ENCODE results near the gene PLEKHG4.

The PLEKHG4 gene

GRCh38 chr16:67264277-67264676, 15.1 kb upstream of the PLEKHG4 start:
- no peak for DNase-seq

DNA sequence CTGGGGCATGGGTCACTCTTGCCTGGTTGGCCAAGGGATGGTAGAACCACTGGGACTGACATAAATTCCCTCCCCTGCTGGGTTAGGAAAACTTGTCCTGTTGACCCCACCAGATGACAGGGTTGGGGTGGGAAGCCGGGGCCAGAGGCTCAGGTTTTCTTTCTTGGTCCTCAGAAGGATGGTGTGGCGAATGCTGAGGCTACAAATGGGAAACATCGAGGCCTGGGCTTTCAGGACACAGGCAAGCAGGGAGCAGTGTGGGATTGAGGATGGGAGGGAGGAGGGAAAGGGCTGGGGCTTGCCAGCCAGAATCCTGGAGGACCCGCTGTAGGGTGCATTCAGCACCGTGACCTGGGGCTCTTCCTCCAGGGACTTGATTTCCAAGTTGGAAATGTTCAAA, 14.5 kb upstream of the PLEKHG4 start:
- DNase-seq, result no peak

GRCh38 chr16:67265834-67266233, 13.5 kb upstream of the PLEKHG4 start:
- DNase-seq, result no peak

GRCh38 chr16:67268136-67268579, 11.2 kb upstream of the PLEKHG4 start:
- DNase-seq, result no peak

GRCh38 chr16:67269766-67270165, 9.6 kb upstream of the PLEKHG4 start:
- DNase-seq, result no peak

DNA sequence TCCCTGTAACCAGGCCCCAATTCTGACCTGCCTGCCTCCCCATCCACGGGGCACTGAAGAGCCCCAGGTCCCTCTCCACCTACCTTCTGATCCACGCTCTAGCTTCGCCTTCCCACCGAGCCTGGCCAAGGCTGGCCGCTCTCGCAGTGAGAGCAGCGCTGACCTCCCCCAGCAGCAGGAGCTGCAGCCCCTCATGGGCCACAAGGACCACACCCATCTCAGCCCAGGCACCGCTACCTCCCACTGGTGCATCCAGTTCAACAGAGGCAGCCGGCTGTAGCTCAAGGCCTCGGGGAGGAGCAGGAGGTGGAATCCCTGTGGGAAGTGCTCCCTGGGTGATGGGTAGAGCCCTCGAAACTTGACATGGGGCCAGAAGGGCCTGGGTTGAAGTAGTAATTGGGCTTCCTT, 8.4 kb upstream of the PLEKHG4 start:
- DNase-seq, result no peak

DNA sequence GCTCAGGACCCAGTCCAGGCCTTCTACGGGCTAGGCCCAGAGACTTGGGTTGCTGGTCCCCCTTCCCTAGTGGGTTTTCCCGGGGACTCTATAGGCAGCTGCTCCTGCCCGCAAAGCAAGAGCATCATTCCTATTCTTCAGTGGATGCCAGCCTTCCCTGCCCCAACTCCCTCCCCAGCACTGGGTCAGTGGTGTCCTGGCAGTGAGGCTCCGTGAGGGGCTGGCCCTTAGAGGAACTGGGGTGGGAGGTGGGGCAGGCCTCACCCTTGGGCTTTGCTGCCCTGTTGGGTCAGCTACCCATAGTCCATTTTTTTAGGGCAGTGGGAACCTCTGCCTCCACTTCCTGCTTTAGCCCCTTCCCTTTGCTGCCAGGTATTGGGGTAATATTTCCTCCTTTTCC, 7.9 kb upstream of the PLEKHG4 start:
- DNase-seq, result no peak

DNA sequence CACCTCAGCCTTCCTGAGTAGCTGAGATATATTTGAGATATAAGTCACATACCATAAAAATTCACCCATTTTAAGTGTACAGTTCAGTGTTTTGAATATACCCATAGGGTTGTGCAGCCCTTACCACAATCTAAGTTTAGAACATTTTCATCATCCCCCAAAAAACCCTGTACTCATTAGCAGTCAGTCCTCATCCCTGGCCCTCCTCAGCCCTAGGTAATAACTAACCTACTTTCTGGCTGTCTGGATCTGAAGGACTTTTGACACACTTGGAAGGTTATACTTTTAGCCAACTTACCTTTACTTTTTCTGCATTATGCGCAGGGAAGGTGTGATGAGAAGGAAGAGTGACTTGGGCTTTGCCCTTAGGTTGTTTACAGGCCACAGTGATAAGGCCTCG, 4.0 kb upstream of the PLEKHG4 start:
- DNase-seq, result no peak

DNA sequence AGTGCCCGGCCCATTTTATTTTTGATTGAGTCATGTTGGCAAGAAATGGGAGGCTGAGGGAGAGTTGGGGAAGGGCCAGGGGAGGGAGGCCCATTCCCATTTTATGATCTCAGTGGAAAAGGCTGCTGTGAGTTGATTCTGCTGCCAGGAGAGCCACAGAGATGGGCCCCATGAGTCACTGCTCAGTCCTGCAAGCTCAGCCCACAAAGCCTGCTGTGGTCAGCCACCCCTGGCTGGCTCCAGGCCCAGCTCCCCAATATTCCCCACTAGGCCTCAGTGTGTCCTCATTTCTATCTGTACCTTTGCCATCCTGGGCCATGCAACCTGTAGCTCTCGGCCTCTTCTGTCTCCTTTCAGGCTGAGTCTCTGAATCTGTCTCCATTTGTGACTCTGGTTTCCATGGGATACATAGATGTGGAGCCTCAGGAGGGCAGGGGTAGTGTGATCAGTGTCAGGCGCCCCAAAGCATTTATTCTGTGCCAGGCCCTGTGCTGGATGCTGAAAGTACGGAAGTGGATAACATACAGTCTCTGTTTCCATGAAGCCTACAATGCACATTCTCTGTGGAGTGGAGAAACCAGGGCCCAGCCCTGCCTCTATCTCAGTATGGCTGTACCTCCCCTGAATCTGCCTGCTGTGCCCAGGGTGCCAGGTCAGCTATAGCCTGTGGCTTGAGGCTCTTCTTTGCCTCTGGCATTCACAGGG, 1.9 kb upstream of the PLEKHG4 start:
- no peak for DNase-seq

DNA sequence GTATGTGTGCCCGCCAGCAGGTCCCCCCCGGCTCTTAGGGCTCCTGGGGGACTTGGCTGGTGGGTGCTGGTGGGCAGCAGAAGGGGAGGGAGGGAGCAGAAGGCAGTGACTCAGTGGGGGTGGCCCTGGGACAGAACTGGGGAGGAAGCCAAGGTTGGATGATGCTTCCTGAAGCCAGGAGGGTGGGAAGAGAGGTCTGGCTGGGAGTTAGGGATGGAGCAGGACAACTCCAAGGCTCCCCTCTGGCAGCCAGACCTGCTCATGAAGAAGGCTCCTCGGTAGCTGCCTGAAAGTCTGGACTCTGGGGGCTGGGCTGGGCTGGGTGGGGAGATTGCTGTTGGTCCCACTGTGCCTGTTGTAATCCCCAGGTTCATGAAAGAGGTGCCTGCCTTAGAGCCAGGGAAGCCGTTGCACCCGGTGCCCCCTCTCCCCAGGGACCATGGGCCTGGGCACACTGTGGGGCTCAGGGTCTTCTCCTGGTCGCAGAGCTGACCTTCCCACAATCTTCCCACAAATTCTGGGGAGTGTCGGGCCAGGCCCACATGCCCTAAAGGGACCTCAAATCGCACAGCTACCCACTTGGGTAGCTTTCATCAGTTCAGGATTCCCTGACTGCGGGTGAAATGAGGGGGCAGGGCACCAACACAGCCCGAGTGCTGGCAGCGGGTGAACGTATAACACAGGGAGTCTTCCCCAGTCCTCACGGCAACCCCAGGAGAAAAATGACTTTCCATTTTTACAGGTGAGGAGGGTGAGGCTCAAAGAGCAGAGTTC, 1.1 kb upstream of the PLEKHG4 start:
- no peak for DNase-seq

- no peak for DNase-seq
Observed at GRCh38 chr16:67278773-67279295, 498 bp upstream of the PLEKHG4 start.

- DNase-seq, result no peak
Observed at GRCh38 chr16:67280090-67281015, 1.0 kb downstream of the PLEKHG4 start.

DNA sequence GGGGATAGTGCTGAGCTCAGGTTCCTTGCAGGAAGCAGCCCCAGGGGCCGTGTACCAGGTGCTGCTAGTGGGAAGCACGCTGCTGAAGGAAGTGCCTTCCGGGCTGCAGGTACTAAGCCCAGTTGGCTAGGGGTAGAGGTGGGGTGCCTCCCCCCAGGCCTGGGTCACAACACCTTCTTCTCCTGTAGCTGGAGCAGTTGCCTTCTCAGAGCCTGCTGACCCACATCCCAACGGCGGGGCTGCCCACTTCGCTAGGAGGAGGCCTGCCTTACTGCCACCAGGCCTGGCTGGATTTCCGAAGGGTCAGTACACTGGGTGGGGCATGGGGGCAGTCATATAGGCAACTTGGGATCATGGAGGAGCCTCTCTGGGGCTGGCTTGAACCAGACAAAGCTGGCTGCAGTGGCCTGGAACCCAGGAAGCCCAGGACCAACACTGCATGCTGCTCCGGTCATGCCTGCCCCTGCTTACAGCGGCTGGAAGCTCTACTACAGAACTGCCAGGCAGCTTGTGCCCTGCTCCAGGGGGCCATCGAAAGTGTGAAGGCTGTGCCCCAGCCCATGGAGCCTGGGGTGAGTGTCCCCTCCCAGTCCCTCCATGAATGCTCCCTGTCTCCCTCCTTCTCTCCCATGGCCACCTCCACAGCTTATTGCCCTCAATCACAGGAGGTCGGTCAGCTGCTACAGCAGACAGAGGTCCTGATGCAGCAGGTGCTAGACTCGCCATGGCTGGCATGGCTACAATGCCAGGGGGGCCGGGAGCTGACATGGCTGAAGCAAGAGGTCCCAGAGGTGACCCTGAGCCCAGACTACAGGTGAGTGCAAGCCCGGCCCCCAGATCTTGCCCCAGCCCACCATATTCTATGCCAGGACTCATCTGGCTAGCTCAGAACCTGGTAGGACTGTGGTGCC, 2.5 kb downstream of the PLEKHG4 start:
- no peak for DNase-seq

DNA sequence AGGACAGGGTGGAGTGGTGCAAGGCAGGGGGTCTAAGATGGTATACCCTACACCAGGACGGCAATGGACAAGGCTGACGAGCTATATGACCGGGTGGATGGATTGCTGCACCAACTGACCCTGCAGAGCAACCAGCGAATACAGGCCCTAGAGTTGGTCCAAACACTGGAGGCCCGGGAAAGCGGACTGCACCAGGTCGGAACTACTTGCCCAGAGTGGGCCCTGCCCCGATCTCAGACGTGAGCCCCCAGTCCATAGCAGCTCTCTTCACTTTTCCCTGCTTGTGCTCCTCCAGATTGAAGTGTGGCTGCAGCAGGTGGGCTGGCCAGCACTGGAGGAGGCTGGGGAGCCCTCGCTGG, 3.1 kb downstream of the PLEKHG4 start:
- DNase-seq, result no peak

DNA sequence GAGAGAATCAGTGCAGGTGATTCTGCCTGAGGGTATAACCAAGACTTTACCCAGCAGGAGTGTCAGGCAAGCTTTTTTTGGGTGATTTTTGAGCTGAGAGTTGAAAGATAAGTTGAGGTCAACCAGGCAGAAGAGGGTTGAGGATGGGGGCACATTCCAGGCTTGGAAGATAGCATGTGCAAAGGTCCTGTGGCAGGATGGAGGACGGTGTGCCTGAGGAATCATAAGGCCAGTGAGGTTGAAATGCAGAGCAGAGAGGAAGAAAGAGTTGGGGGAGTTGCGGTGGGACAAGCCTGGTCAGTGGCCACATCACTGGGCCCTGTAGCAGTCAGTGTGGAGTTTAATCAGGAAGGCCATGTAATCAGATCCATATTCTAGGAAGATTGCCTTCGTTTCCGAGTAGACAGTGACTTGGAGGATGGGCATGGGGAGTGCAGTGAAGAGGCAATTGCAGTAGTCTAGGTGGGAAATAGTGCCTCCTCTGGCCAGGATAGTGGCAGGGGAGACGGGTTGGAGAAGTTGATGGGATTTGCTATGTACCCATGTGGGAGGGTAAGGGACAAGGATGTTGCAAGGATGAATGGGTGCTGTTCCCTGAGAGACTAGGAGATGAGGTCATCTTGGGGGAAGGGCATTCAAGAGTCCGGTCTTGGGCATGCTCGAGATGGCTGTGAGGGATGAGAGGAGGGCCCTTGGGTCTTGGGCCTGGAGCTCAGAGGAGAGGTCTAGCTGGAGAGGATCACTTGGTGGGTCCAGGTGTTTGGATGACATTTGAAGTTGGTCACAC, 3.9 kb downstream of the PLEKHG4 start:
- DNase-seq, result no peak

DNA sequence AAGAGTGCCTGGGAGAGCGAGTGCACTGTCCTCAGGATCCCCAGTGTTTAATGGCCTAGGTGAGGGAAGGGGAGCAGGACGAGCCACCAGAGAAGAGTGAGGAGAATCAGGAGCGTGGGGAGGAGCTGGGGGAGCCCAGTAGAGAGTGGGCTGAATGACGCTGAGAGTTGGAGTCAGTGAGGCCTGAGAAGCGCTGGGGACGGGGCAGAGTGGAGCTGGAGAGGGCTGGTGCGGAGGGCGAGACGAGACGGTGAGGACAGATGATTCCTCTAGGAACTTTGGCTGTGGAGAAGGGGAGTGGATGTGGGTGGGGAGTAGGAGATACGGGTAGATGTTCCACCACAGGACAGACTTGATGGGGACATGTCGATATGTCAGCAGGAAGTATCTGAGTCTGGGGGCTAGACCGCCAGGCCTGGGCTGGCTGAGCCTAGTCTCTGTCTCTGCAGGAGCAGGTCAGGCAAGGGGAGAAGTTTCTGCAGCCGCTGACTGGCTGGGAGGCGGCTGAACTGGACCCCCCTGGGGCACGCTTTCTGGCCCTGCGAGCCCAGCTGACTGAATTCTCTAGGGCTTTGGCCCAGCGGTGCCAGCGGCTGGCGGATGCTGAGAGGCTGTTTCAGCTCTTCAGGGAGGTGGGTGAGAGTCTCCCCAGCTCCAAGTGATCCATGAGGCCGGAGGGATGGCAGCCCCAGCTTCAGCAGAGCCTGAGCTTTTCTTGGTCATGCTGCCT, 4.7 kb downstream of the PLEKHG4 start:
- DNase-seq, result no peak

GRCh38 chr16:67284699-67285646, 5.6 kb downstream of the PLEKHG4 start:
- peak; percentile 14 for DNase-seq

DNA sequence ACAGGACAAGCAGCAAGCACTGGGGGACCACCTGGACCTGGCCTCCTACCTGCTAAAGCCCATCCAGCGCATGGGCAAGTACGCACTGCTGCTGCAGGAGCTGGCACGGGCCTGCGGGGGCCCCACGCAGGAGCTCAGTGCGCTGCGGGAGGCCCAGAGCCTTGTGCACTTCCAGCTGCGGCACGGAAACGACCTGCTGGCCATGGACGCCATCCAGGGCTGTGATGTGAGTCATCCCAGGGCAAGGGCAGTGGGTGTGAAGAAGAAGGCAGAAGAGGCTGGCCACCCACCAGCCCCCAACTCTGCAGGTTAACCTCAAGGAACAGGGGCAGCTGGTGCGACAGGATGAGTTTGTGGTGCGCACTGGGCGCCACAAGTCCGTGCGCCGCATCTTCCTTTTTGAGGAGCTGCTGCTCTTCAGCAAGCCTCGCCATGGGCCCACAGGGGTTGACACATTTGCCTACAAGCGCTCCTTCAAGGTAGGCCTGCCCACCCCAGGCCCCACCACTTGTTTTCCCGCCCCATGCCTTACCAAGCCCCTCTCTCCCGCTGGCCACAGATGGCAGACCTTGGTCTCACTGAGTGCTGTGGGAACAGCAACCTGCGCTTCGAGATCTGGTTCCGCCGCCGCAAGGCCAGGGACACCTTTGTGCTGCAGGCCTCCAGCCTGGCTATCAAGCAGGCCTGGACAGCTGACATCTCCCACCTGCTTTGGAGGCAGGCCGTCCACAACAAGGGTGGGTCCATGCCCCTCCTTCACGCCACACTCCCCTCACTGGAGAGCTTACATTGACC, 7.3 kb downstream of the PLEKHG4 start:
- no peak for DNase-seq

DNA sequence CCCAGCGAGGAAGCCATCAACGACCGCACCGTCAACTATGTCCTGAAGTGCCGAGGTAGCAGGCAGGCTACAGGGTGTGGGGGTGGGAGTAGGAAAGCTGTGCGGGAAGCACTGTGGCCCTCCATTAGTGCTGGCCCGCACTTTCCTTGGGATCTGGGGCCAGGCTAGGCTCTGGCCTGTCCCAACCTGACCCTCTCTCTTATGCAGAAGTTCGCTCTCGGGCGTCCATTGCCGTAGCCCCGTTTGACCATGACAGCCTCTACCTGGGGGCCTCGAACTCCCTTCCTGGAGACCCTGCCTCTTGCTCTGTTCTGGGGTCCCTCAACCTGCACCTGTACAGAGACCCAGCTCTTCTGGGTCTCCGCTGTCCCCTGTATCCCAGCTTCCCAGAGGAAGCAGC, 8.6 kb downstream of the PLEKHG4 start:
- no peak for DNase-seq
